HG03103 (cell line): Measurements from ENCODE around the gene MASP1.
"Not testable (repeated sequence)": the region's sequence is repeated elsewhere in the genome, so short reads cannot be mapped to it uniquely, and the experiment has no call there.

Experiments
- ATAC-seq: cut with Tn5 transposase; IDR thresholded peaks from one replicate; pipeline ENCODE4 v1.9.1; 2021; ENCODE audit warnings: low read depth; ENCODE audit not compliant: unreplicated experiment

MASP1 gene

GRCh38 chr3:187267306-187267705, 24.2 kb downstream of the MASP1 start:
- no peak for ATAC-seq

- no peak for ATAC-seq
Measured at GRCh38 chr3:187266691-187267090, 24.8 kb downstream of the MASP1 start.

GRCh38 chr3:187265461-187265955, 26.0 kb downstream of the MASP1 start:
- no peak for ATAC-seq

GRCh38 chr3:187264911-187265310, 26.6 kb downstream of the MASP1 start:
- ATAC-seq, result no peak

- ATAC-seq, result no peak
Measured at GRCh38 chr3:187264021-187264420, 27.5 kb downstream of the MASP1 start.

- ATAC-seq, result no peak
Measured at GRCh38 chr3:187263270-187263669, 28.3 kb downstream of the MASP1 start.

GRCh38 chr3:187262360-187262759, 29.2 kb downstream of the MASP1 start:
- no peak for ATAC-seq

GRCh38 chr3:187261541-187261969, 30.0 kb downstream of the MASP1 start:
- ATAC-seq, result no peak

GRCh38 chr3:187259171-187259570, 32.4 kb downstream of the MASP1 start:
- ATAC-seq, result no peak

GRCh38 chr3:187257992-187258692, 33.4 kb downstream of the MASP1 start:
- ATAC-seq, result no peak

GRCh38 chr3:187257471-187257870, 34.1 kb downstream of the MASP1 start:
- ATAC-seq, result no peak

- ATAC-seq, result no peak
Measured at GRCh38 chr3:187256051-187256616, 35.4 kb downstream of the MASP1 start.

GRCh38 chr3:187255314-187255713, 36.2 kb downstream of the MASP1 start:
- no peak for ATAC-seq

GRCh38 chr3:187252311-187252710, 39.2 kb downstream of the MASP1 start:
- no peak for ATAC-seq

GRCh38 chr3:187251599-187251998, 39.9 kb downstream of the MASP1 start:
- ATAC-seq, result no peak

- no peak for ATAC-seq
Measured at GRCh38 chr3:187247398-187247797, 44.1 kb downstream of the MASP1 start.

- no peak for ATAC-seq
Measured at GRCh38 chr3:187243933-187244524, 47.5 kb downstream of the MASP1 start.

GRCh38 chr3:187242900-187243299, 48.6 kb downstream of the MASP1 start:
- ATAC-seq, result no peak

- no peak for ATAC-seq
Measured at GRCh38 chr3:187242435-187242834, 49.1 kb downstream of the MASP1 start.

GRCh38 chr3:187238835-187239234, 52.7 kb downstream of the MASP1 start:
- ATAC-seq, result not testable (repeated sequence)

GRCh38 chr3:187238239-187238638, 53.3 kb downstream of the MASP1 start:
- ATAC-seq, result no peak

GRCh38 chr3:187237741-187238140, 53.8 kb downstream of the MASP1 start:
- ATAC-seq, result no peak
